GM12873 (cell line): Measurements from ENCODE around the gene MESP2.

Experiments
- TF ChIP-seq, protein P1 (sequence below): IDR thresholded peaks from 2 replicates; pipeline ENCODE4 v1.5.1; 2012; ENCODE audit warnings: low read depth, mild to moderate bottlenecking, moderate library complexity, low read length, control low read depth; ENCODE audit not compliant: insufficient read depth; ENCODE audit errors: missing control alignments

The MESP2 gene

DNA sequence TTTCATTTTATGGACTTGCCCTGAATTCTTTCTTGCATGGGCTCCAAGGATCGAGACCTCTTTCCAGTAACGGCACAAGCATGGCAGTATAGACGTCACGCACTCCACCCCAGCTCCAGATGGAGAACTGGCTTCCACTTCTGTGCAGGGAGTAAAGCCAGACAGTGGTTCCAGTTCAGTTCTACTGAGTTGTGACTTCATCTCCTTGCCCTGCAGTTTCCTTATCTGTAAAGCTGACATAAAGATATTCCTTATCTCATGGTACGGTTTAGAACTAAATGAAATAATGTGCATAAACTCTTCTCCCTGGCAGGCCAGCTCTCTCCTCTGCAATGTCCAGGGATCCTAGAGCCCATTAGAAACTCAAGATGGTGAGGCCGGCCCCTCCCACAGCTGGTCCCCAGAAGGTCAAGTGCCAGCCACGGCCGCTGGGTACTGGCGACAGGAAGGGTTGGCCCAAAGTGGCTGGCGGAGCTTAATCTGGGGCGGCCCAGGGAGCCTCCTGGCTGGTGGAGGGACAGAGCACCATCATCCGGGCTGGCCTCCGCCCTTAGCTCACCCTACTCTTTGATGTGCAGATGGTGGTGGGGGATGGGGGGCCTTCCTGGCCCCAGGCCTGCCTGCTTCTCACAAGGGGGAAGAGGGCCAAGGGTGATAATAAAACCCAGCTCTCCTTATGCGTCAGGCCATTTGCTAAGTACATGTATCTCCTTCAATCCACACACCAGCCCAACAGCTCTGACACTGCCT is 7.2 kb downstream of the MESP2 start:
- TF ChIP-seq, protein P1, sequence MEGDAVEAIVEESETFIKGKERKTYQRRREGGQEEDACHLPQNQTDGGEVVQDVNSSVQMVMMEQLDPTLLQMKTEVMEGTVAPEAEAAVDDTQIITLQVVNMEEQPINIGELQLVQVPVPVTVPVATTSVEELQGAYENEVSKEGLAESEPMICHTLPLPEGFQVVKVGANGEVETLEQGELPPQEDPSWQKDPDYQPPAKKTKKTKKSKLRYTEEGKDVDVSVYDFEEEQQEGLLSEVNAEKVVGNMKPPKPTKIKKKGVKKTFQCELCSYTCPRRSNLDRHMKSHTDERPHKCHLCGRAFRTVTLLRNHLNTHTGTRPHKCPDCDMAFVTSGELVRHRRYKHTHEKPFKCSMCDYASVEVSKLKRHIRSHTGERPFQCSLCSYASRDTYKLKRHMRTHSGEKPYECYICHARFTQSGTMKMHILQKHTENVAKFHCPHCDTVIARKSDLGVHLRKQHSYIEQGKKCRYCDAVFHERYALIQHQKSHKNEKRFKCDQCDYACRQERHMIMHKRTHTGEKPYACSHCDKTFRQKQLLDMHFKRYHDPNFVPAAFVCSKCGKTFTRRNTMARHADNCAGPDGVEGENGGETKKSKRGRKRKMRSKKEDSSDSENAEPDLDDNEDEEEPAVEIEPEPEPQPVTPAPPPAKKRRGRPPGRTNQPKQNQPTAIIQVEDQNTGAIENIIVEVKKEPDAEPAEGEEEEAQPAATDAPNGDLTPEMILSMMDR, result no peak

DNA sequence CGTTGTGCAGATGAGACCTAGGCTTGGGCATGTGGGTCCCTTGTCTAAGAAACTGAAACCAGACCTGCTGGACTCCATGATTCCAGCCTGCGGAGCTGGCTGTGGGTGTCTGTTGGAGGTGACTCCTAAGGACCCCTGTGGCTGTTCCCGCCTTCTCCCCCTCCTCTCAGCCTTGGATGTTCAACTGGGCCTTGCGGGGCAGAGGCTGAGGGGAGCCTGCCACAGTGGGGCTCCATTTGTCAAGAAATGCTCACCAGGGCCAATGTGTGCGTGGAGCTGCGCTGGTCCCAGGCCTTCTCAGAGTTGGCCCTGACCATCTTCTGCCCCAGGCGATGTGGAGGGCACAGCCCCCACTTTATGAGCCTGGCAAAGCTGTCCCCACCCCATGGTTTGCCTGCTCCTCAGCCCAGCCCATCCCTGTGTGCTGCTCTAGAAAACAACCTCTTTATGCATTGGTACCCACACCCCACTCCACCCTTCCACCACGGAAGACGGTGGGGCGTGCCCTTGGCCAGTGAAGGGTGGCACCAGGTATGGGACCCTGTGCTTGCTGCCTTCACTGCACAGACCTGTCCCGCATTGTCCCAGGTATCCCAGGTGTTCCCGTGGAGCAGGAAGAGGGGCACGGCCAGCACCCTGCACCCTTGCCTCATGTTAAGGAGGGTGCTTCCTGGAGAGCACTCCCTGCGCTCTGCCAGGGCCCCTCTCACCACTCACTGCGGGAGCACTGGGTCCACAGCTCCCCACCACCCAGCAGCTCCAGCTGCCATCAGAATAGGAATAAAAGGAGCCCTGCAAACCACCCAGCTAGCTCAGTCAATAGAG is 7.9 kb downstream of the MESP2 start:
- TF ChIP-seq, protein P1, result no peak

DNA sequence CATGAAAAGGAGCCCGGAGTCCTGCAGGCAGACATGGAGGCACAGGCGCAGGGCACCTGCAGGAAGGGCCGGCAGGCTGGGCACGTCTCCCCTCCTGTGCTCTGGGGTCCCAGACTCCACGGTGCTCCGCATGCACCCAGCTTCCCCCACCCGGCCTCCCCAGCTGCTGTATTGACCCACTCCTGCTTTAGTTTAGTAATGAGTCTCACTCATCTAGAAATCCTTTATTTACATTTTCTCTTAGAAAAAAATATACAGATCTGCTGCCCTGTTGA is 8.5 kb downstream of the MESP2 start:
- TF ChIP-seq, protein P1, result no peak

DNA sequence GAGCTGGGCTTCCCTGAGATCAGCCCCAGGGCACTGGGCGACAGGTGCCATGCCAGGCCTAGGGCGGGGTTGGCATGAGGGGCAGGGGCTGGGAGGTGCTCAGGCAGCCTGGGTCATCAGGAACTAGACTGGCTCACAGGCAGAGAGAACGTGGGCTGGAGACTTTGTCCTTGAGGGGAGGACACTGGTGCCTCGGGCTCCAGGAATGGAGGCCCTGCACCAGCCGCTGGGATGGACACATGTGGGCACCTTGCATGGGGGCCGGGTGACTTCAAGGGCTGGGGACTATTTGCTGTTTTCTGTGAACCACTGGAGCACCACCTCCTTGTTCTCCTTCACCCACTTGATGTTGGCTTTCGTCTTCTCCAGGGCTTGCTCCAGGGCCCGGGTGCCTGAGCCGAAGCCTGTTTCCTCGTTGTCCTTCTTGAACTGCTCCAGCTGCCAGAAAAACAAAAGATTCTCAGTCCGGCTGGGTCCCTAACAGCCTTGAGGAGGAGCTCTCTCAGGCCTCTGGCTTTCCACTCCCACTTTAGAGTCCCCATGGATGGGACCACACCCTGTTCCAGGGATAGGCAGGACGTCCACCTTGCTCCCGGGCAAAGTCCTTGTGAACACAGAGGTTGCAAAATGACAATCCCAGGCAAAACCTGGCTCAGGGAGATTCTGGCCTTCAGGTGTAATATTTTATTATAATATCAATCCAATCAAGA is 9.1 kb downstream of the MESP2 start:
- TF ChIP-seq, protein P1, result no peak

DNA sequence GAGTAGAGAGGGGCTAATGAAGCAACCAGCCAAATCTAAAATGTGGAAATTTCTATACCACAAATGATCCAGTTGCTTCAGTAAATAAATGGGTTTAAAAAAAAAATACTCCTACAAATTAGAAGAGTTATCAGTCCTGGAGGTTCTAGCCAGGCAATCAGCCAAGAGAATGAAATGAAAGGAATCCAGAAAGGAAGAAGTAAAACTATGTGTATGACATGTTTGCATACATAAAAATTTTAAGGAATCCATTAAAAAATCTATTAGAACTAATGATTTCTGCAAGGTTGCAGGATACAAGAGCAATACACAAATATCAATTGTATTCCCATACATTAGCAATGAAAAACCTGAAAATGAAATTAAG is 9.6 kb downstream of the MESP2 start:
- TF ChIP-seq, protein P1, result no peak

DNA sequence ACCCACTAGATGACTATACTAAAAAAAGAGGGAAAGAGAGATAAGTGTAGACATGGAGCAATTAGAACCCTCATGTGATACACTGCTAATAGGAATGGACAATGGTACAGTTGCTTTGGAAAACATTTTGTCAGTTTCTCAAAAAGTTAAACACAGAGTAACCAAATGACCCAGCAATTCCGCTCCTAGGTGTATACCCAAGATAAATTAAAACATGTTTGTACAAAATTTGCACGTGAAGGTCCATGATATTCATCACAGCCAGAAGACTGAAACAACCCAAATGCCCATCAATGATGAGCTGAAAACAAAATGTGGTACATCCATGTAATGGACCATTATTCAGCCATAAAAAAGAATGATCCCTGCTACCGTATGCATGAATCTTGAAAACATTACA is 11.8 kb downstream of the MESP2 start:
- TF ChIP-seq, protein P1, result no peak

DNA sequence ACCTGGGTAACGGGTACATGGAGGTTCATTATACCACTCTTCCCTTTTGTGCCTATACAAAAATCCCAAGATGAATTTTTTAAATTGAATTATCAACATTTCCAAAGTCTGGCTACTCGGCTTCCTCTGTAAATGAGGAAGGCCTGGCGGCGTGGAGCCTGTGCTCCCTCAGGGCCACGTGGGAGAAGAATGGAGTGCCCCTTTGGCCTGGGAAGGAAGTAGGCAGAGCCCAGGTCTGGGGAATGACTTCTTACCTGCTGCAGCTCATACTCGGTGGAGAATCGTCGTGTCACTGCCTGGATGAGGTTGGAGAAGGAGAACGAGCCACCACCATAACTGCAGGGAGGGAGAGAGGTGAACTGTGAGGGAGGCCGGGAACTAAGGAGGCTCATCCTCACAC is 14.1 kb downstream of the MESP2 start:
- TF ChIP-seq, protein P1, result no peak
